KOPT-K1 (cell line): ENCODE data around the gene ZSWIM5.
"Not testable (repeated sequence)": the region's sequence is repeated elsewhere in the genome, so short reads cannot be mapped to it uniquely, and the experiment has no call there.

Experiments
- H3K27ac ChIP-seq: fragments of 200-600 bp; sonication (generic); 2 replicates; pipeline ENCODE4 v1.5.1; 2016; ENCODE audit warnings: antibody characterized with exemption, mild to moderate bottlenecking, low read depth, low read length; ENCODE audit not compliant: poor library complexity, severe bottlenecking
- H3K36me3 ChIP-seq: fragments of 200-600 bp; sonication (generic); 2 replicates; pipeline ENCODE4 v1.5.1; 2017; ENCODE audit warnings: antibody characterized with exemption, mild to moderate bottlenecking, low read length, moderate library complexity; ENCODE audit not compliant: insufficient read depth
- H3K9me3 ChIP-seq: fragments of 200-600 bp; sonication (generic); 2 replicates; pipeline ENCODE4 v1.5.1; 2017; ENCODE audit warnings: antibody characterized with exemption, low read length, mild to moderate bottlenecking; ENCODE audit not compliant: insufficient read depth, poor library complexity, severe bottlenecking

ZSWIM5 gene

GRCh38 chr1:45215485-45216199 lies 9.2 kb upstream of the ZSWIM5 start:
- no peak overlapping the region for H3K27ac ChIP-seq
- no peaks in the 10 kb centered on the region for H3K36me3 ChIP-seq
- H3K9me3 ChIP-seq, result no peaks in the 10 kb centered on the region

- Histone ChIP-seq H3K27ac (no peak overlapping the region), H3K9me3 (no peaks in the 10 kb centered on the region), H3K36me3 (no peaks in the 10 kb centered on the region)
Observed at GRCh38 chr1:45213892-45214291, 7.5 kb upstream of the ZSWIM5 start.

GRCh38 chr1:45211076-45211475 lies 4.7 kb upstream of the ZSWIM5 start:
- no peaks in the 10 kb centered on the region for H3K9me3 ChIP-seq
- no peak overlapping the region for H3K27ac ChIP-seq
- H3K36me3 ChIP-seq, result no peaks in the 10 kb centered on the region

GRCh38 chr1:45206808-45207623 lies 611 bp upstream of the ZSWIM5 start:
- no peaks in the 10 kb centered on the region for H3K36me3 ChIP-seq
- no peaks in the 10 kb centered on the region for H3K9me3 ChIP-seq
- peak overlapping the region; percentile 10 for H3K27ac ChIP-seq

GRCh38 chr1:45205011-45205909 lies 1.1 kb downstream of the ZSWIM5 start:
- Histone ChIP-seq H3K9me3 (peaks cover 4% of the 10 kb centered on the region), H3K27ac (no peak overlapping the region), H3K36me3 (no peaks in the 10 kb centered on the region)

- Histone ChIP-seq H3K9me3 (peaks cover 4% of the 10 kb centered on the region), H3K36me3 (no peaks in the 10 kb centered on the region), H3K27ac (no peak overlapping the region)
Observed at GRCh38 chr1:45200906-45201500, 5.4 kb downstream of the ZSWIM5 start.

GRCh38 chr1:45200435-45200834 lies 6.0 kb downstream of the ZSWIM5 start:
- Histone ChIP-seq H3K9me3 (peaks cover 4% of the 10 kb centered on the region), H3K36me3 (no peaks in the 10 kb centered on the region), H3K27ac (no peak overlapping the region)

GRCh38 chr1:45198185-45198584 lies 8.2 kb downstream of the ZSWIM5 start:
- H3K9me3 ChIP-seq, result peaks cover 4% of the 10 kb centered on the region
- H3K36me3 ChIP-seq, result no peaks in the 10 kb centered on the region
- no peak overlapping the region for H3K27ac ChIP-seq

GRCh38 chr1:45196863-45197262 lies 9.5 kb downstream of the ZSWIM5 start:
- no peak overlapping the region for H3K27ac ChIP-seq
- H3K36me3 ChIP-seq, result no peaks in the 10 kb centered on the region
- H3K9me3 ChIP-seq, result peaks cover 4% of the 10 kb centered on the region

- H3K27ac ChIP-seq, result no peak overlapping the region
- H3K36me3 ChIP-seq, result no peaks in the 10 kb centered on the region
- no peaks in the 10 kb centered on the region for H3K9me3 ChIP-seq
Observed at GRCh38 chr1:45191418-45191783, 15.0 kb downstream of the ZSWIM5 start.

GRCh38 chr1:45187725-45188124 lies 18.7 kb downstream of the ZSWIM5 start:
- Histone ChIP-seq H3K9me3 (no peaks in the 10 kb centered on the region), H3K36me3 (no peaks in the 10 kb centered on the region), H3K27ac (no peak overlapping the region)

GRCh38 chr1:45179918-45180519 lies 26.4 kb downstream of the ZSWIM5 start:
- H3K9me3 ChIP-seq, H3K36me3 ChIP-seq, H3K27ac ChIP-seq: not testable (repeated sequence)

GRCh38 chr1:45177452-45177851 lies 29.0 kb downstream of the ZSWIM5 start:
- H3K36me3 ChIP-seq, result no peaks in the 10 kb centered on the region
- H3K9me3 ChIP-seq, result no peaks in the 10 kb centered on the region
- H3K27ac ChIP-seq, result no peak overlapping the region

- Histone ChIP-seq H3K9me3 (no peaks in the 10 kb centered on the region), H3K27ac (no peak overlapping the region), H3K36me3 (no peaks in the 10 kb centered on the region)
Observed at GRCh38 chr1:45172764-45173163, 33.6 kb downstream of the ZSWIM5 start.
